Ovary (tissue), 9 donors: ENCODE results near the gene SGCD. TPM values are rescaled to one million over a fixed set of nuclear protein-coding genes. Genes with fewer than 3 reads are reported as not detected.

Experiments
- DNase-seq, 5 donors: peaks; one replicate each; pipeline ENCODE4 v3.0.0-alpha.2; 2019 to 2020
- H3K27ac ChIP-seq, 2 donors: fragments of 200-600 bp; one replicate each; pipeline versions ENCODE4 v1.5.1 to v1.8.0; 2019 to 2022
- H3K27me3 ChIP-seq: fragments of 200-600 bp; one replicate; pipeline ENCODE4 v1.8.0; 2022
- H3K36me3 ChIP-seq: fragments of 200-600 bp; sonication (generic); one replicate; pipeline ENCODE4 v1.5.1; 2019
- H3K4me1 ChIP-seq: one replicate; pipeline ENCODE4 v1.8.1; 2013; ENCODE audit warnings: mild to moderate bottlenecking, moderate library complexity; ENCODE audit not compliant: insufficient read depth
- H3K4me3 ChIP-seq: fragments of 200-600 bp; sonication (generic); one replicate; pipeline ENCODE4 v1.5.1; 2017
- H3K9me3 ChIP-seq, 2 donors: fragments of 200-600 bp in 1 of 2; sonication (generic) in 1 of 2; one replicate each; pipeline versions ENCODE4 v1.5.1 to v1.8.1; 2013 to 2019; ENCODE audit warnings: mild to moderate bottlenecking in 1 of 2, moderate library complexity in 1 of 2
- EP300 ChIP-seq: sonication (generic); formaldehyde crosslinking; IDR thresholded peaks from one replicate; pipeline ENCODE4 v1.6.1; 2017; ENCODE audit warnings: antibody characterized with exemption
- POLR2A ChIP-seq: fragments of 450-650 bp; IDR thresholded peaks from one replicate; pipeline ENCODE4 v1.6.1; 2017; ENCODE audit warnings: antibody characterized with exemption, mild to moderate bottlenecking, moderate library complexity
- WGBS, 3 donors: extraction: QIAGEN DNeasy Blood & Tissue Kit in 1 of 3; methylation state at CpG; one replicate each; pipeline versions ENCODE4 v1.1.5 to v1.1.7; 2013 to 2017; 5-methylcytosine and 5-hydroxymethylcytosine counted together
- intact Hi-C, 4 donors: fragments of 100-400 bp; cut with DNase I; formaldehyde crosslinking; loops; one replicate each; pipeline versions ENCODE4 v1.11.0 to v1.15.1; 2022 to 2023
- polyA plus RNA-seq, 2 donors: library from polyadenylated mRNA; stranded (reverse); fragments of 200-250 nt in 1 of 2; fragments of 350-450 nt in 1 of 2; fragmentation: Illumina TruSeq in 1 of 2; extraction: RNeasy Lipid Tissue Mini Kit (QIAGEN cat#74804) in 1 of 2; gene quantifications; one replicate each; pipeline ENCODE4 v1.2.3, GENCODE V29; 2013 to 2014
- total RNA-seq, 7 donors: library from RNA; depleted of rRNA in 2 of 7; stranded (reverse); fragments of >200 nt in 2 of 7; fragmentation: NEBNext Ultra II Directional in 3 of 7; extraction: Animal tissue kit (Norgen Biotek cat#: 25700) in 3 of 7; gene quantifications; one replicate each; pipeline versions ENCODE4 v1.1.0 to v1.2.4, GENCODE V29; 2016 to 2023
- TF ChIP-seq, protein P1 (sequence below), 3 donors: fragments of 450-650 bp in 2 of 3; fragments of 200-600 bp in 1 of 3; IDR thresholded peaks; one replicate each; pipeline versions ENCODE4 v1.5.1 to v1.8.0; 2016 to 2022; ENCODE audit warnings: antibody characterized with exemption in 3 of 3, mild to moderate bottlenecking in 1 of 3
- donor health status: DM: no; HTN: no; CAD: no; lungs with moderate emphysema.
- donor health status: DM: no; HTN: no; CAD: no.
- donor health status: Bipolar disorder and iron deficiency.
- donor health status: DM: yes; HTN: yes; CAD: no.
- donor health status: DM: no; HTN: no; CAD: no.
- donor health status: DM: yes; HTN: yes; CAD: no.

Gene SGCD
- total and polyA plus RNA-seq, 9 donors: 3.7 to 24.0 (median 12.9) TPM

DNA sequence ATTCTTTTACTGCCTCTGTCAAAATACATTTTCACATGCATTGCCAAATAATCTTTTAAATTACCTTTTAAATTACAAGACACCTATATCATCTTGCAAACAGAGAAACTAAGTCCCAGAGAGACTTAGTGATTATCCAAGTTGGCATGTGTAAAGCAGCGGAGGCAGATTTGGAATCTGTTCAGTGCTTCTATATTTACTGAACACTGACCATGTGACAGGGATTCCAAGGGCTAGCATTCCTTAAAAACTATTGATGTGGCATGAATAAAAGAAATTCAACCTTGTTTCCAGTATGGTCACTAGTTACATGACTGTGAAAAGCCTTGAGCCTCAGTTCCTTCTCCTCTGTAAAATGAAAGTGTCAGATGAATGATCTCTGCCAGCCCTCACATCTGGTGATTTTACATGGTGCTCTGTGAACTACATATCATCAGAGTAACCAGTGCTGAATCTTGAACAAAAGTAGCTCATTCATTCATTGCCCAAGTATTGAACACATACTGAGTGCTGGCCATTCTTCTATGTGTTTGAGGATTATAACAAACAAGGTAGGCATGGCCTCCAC lies 451.3 kb downstream of the SGCD start:
- 78 to 92% (median 84%) methylated on average over 1 of the region's 1 CpG for WGBS, 3 donors
- intact Hi-C loops: no loop called here
- Histone ChIP-seq H3K36me3 (no peaks in the 10 kb centered on the region), H3K9me3 (no peaks in the 10 kb centered on the region), H3K4me3 (no peak overlapping the region), H3K27ac (no peak overlapping the region), H3K4me1 (no peaks in the 10 kb centered on the region), H3K27me3 (no peaks in the 10 kb centered on the region)
- TF ChIP-seq, protein P1, sequence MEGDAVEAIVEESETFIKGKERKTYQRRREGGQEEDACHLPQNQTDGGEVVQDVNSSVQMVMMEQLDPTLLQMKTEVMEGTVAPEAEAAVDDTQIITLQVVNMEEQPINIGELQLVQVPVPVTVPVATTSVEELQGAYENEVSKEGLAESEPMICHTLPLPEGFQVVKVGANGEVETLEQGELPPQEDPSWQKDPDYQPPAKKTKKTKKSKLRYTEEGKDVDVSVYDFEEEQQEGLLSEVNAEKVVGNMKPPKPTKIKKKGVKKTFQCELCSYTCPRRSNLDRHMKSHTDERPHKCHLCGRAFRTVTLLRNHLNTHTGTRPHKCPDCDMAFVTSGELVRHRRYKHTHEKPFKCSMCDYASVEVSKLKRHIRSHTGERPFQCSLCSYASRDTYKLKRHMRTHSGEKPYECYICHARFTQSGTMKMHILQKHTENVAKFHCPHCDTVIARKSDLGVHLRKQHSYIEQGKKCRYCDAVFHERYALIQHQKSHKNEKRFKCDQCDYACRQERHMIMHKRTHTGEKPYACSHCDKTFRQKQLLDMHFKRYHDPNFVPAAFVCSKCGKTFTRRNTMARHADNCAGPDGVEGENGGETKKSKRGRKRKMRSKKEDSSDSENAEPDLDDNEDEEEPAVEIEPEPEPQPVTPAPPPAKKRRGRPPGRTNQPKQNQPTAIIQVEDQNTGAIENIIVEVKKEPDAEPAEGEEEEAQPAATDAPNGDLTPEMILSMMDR (IDR thresholded peaks at IDR 0.05): no peak
- TF ChIP-seq EP300: no peak
- TF ChIP-seq POLR2A: no peak
- DNase-seq: no peak

DNA sequence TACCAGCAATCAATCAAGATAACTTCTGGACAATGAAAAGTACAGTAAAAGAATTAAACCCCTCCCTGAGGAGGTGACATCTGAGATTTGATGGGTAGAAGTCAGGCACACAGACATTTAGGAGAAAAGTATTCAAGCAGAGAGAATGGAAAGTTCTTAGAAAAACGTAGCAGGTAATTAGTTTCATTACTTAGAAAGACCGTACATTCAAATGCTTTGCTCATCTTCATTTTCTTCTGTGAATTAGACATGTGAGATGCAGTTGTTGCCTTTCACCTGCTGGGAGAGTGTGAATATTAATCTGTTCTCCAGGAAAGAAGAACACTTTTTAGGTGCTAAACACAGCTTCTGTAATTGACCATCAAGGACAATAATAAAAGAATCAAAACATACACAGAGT lies 451.8 kb downstream of the SGCD start:
- DNase-seq: no peak
- Histone ChIP-seq H3K9me3 (no peaks in the 10 kb centered on the region), H3K4me3 (no peak overlapping the region), H3K27ac (no peak overlapping the region), H3K27me3 (no peaks in the 10 kb centered on the region), H3K36me3 (no peaks in the 10 kb centered on the region), H3K4me1 (no peaks in the 10 kb centered on the region)
- TF ChIP-seq POLR2A (no peak), EP300 (no peak)
- TF ChIP-seq, protein P1 (IDR thresholded peaks at IDR 0.05): no peak
- 76 to 87% (median 81%) methylated on average over 2 of the region's 2 CpGs for WGBS, 3 donors
- intact Hi-C loops: no loop called here

- Histone ChIP-seq H3K27ac (no peak overlapping the region), H3K36me3 (no peaks in the 10 kb centered on the region), H3K9me3 (no peaks in the 10 kb centered on the region), H3K4me3 (no peak overlapping the region), H3K27me3 (no peaks in the 10 kb centered on the region), H3K4me1 (no peaks in the 10 kb centered on the region)
- intact Hi-C loops: no loop called here
- no peak for DNase-seq
- 69 to 82% (median 73%) methylated on average over 4 of the region's 4 CpGs for WGBS, 3 donors
- TF ChIP-seq, protein P1 (IDR thresholded peaks at IDR 0.05): no peak
- no peak for TF ChIP-seq EP300
Measured at GRCh38 chr5:156779436-156779835, 452.5 kb downstream of the SGCD start.

DNA sequence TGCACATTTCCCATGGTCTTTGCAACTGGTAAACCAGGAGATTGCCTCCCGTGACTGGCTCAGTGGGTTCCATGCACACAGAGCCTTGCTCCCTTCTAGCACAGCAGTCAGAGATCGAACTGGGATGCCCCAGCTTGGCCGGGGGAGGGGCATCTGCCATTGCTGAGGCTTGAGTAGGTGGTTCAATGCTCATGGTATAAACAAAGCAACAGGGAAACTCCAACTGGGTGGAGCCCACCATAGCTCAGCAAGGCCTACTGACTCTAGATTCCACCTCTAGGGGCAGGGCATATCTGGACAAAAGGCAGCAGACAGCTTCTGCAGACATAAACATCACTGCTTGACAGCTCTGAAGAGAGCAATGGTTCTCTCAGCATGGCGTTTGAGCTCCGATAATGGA lies 456.1 kb downstream of the SGCD start:
- WGBS, 3 donors: 93 to 95% (median 95%) methylated on average over 5 of the region's 5 CpGs
- no peak overlapping the region for H3K4me3 ChIP-seq
- H3K36me3 ChIP-seq: no peaks in the 10 kb centered on the region
- intact Hi-C loops: no loop called here
- H3K27me3 ChIP-seq: no peaks in the 10 kb centered on the region
- TF ChIP-seq POLR2A (no peak), EP300 (no peak)
- TF ChIP-seq, protein P1 (IDR thresholded peaks at IDR 0.05): no peak
- no peaks in the 10 kb centered on the region for H3K4me1 ChIP-seq
- no peak overlapping the region for H3K27ac ChIP-seq
- DNase-seq: no peak
- H3K9me3 ChIP-seq: no peaks in the 10 kb centered on the region
